H1 (cell line): Measurements from ENCODE around the gene SLC16A6.

ENCODE experiments used
- ATF2 ChIP-seq: IDR thresholded peaks from 2 replicates; pipeline ENCODE4 v1.6.1; 2012; ENCODE audit warnings: low read length, inconsistent platforms
- EZH2 ChIP-seq: fragments of 200-600 bp; sonication (generic); IDR thresholded peaks from 2 replicates; pipeline ENCODE4 v1.7.1; 2012; ENCODE audit warnings: low read depth, mild to moderate bottlenecking, moderate library complexity, low read length, inconsistent platforms; ENCODE audit not compliant: severe bottlenecking
- FOSL1 ChIP-seq: IDR thresholded peaks from 2 replicates; pipeline ENCODE4 v1.6.1; 2011; ENCODE audit warnings: mild to moderate bottlenecking, low read depth, low read length, moderate library complexity; ENCODE audit not compliant: insufficient read depth
- JUND ChIP-seq: IDR thresholded peaks from 2 replicates; pipeline ENCODE4 v1.6.1; 2011; ENCODE audit warnings: mild to moderate bottlenecking, improper control_type of control experiment, low read length
- POLR2A ChIP-seq, 2 experiments: IDR thresholded peaks; 1 replicate in 1 of 2; 2 replicates in 1 of 2; pipeline ENCODE4 v1.6.1; 2011; ENCODE audit warnings: low read depth in 2 of 2, low read length in 2 of 2, mild to moderate bottlenecking in 2 of 2; ENCODE audit errors: control extremely low read depth in 1 of 2
- POLR2AphosphoS5 ChIP-seq: IDR thresholded peaks from 2 replicates; pipeline ENCODE4 v1.6.1; 2011; ENCODE audit warnings: low read depth, low read length
- TAF1 ChIP-seq: IDR thresholded peaks from 2 replicates; pipeline ENCODE4 v1.6.1; 2011; ENCODE audit warnings: mild to moderate bottlenecking, low read depth, low read length
- TF ChIP-seq, protein P1 (sequence below), 3 experiments: IDR thresholded peaks; 1 replicate in 2 of 3; 2 replicates in 1 of 3; pipeline versions ENCODE4 v1.5.1 to v1.6.1; 2011; ENCODE audit warnings: low read length in 3 of 3, mild to moderate bottlenecking in 3 of 3, inconsistent platforms in 2 of 3, low read depth in 1 of 3, moderate library complexity in 1 of 3; ENCODE audit not compliant: insufficient read depth in 1 of 3; ENCODE audit errors: control extremely low read depth in 1 of 3

DNA sequence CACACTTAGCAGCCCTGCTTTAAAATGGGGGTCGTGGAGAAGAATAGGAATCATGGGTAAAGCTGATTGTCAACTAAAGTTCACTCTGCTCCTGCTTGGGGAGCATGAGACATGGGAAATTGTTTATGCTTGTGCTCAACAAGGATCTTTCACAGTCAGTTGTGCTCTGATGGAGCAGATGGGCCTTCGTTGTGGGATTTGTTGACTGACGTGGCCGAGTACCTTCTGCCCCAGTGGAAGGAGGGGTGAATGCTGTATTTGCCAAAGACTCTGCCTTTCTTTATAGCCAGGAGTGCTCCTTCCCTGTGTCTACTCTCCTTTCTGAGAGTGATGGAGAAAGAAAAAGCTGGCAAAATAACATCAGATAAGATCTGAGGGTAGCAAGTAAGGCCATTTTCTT is 11.7 kb upstream of the SLC16A6 start:
- TF ChIP-seq, protein P1, sequence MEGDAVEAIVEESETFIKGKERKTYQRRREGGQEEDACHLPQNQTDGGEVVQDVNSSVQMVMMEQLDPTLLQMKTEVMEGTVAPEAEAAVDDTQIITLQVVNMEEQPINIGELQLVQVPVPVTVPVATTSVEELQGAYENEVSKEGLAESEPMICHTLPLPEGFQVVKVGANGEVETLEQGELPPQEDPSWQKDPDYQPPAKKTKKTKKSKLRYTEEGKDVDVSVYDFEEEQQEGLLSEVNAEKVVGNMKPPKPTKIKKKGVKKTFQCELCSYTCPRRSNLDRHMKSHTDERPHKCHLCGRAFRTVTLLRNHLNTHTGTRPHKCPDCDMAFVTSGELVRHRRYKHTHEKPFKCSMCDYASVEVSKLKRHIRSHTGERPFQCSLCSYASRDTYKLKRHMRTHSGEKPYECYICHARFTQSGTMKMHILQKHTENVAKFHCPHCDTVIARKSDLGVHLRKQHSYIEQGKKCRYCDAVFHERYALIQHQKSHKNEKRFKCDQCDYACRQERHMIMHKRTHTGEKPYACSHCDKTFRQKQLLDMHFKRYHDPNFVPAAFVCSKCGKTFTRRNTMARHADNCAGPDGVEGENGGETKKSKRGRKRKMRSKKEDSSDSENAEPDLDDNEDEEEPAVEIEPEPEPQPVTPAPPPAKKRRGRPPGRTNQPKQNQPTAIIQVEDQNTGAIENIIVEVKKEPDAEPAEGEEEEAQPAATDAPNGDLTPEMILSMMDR (IDR thresholded peaks at IDR 0.05; ENCODE audit: control extremely low read depth in 1 of 3, insufficient read depth in 1 of 3, low read depth in 1 of 3, low read length in 3 of 3) = no peak
- TF ChIP-seq JUND (no peak), FOSL1 (no peak), POLR2A (IDR thresholded peaks at IDR 0.05; ENCODE audit: control extremely low read depth in 1 of 2, low read depth in 2 of 2, low read length in 2 of 2) (no peak), TAF1 (no peak), ATF2 (no peak), EZH2 (no peak), POLR2AphosphoS5 (no peak)
